Erythroblast (primary cell): Measurements from ENCODE around the gene GALNT9.
"Not testable (repeated sequence)": the region's sequence is repeated elsewhere in the genome, so short reads cannot be mapped to it uniquely, and the experiment has no call there.

Experiments used
- GATA1 ChIP-seq: IDR thresholded peaks from 2 replicates; pipeline ENCODE4 v1.6.1; 2011; ENCODE audit warnings: low read depth, mild to moderate bottlenecking, control low read depth, low read length, moderate library complexity
- POLR2A ChIP-seq: IDR thresholded peaks from 2 replicates; pipeline ENCODE4 v1.6.1; 2011; ENCODE audit warnings: mild to moderate bottlenecking, low read length

DNA sequence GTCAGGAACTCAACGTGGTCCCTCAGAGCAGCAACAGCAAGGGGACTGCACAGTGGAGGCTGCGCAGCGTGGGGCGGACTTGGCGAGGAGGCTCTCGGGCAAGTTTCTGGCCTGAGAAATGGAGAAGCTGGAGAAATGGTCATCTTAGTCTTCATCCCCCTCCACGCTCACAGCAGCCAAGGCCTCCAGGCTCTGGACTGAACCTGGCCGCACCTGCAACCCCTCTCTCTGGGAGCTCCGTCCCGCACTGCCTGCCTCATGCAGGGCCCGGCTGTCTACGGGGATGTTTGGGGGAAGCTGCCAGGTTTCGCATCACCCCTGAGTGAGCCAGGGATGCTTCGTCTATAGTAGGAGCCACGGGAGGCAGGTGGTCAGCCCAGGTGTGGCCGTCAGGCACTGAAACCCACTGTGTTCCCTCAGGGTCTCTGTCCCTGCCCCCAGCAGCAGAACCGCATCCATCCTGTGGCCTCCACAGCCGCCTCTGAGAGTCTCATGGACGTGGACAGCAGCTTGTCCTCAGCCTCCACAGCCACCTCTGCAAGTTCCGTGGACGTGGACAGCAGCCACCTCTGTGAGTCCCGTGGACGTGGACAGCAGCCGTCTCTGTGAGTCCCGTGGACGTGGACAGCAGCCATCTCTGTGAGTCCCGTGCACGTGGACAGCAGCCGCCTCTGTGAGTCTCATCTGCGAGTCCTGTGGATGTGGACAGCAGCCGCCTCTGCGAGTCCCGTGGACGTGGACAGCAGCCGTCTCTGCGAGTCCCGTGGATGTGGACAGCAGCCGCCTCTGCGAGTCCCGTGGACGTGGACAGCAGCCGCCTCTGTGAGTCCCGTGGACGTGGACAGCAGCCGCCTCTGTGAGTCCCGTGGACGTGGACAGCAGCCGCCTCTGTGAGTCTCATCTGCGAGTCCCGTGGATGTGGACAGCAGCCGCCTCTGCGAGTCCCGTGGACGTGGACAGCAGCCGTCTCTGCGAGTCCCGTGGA lies 29.1 kb upstream of the GALNT9 start:
- not testable (repeated sequence) for TF ChIP-seq POLR2A, GATA1
